ENCODE results near the gene TAF4. TPM values are rescaled to one million over a fixed set of nuclear protein-coding genes. Genes with fewer than 3 reads are reported as not detected.

The TAF4 gene
- total RNA-seq, 2 donors from 2014 or later: 12.7 to 29.0 TPM

GRCh38 chr20:62002882-62003480 is 62.7 kb downstream of the TAF4 start:
- Histone ChIP-seq H3K9me3 (no peaks in the 10 kb centered on the region), H3K4me1 (peaks cover 15% of the 10 kb centered on the region), H3K4me3 (no peak overlapping the region), H3K36me3 (replicated peaks in 1 of 2; ENCODE audit: insufficient read depth in 1 of 2, low read depth in 2 of 2) (peaks cover 7 to 31% of the 10 kb centered on the region in 2 donors), H3K27ac (peak overlapping the region in 3 of 4 donors; percentile 23 to 59 (median 39)), H3K27me3 (no peaks in the 10 kb centered on the region)
- 52 to 56% methylated on average over 18 of the region's 18 CpGs for WGBS, 2 donors
- ATAC-seq: peak; percentile 69
- TF ChIP-seq CTCF (IDR thresholded peaks at IDR 0.05) (no peak), POLR2A (IDR thresholded peaks at IDR 0.05) (no peak)
- intact Hi-C loops (cut with DNase I): no loop called here
- peak; percentile 47 to 76 (median 72) for DNase-seq

GRCh38 chr20:62001178-62001715 is 64.4 kb downstream of the TAF4 start:
- DNase-seq (no peak), ATAC-seq (no peak)
- Histone ChIP-seq H3K36me3 (replicated peaks in 1 of 2; ENCODE audit: insufficient read depth in 1 of 2, low read depth in 2 of 2) (peaks cover 7 to 26% of the 10 kb centered on the region in 2 donors), H3K9me3 (no peaks in the 10 kb centered on the region), H3K4me3 (no peak overlapping the region), H3K4me1 (peaks cover 15% of the 10 kb centered on the region), H3K27me3 (no peaks in the 10 kb centered on the region), H3K27ac (no peak overlapping the region)
- TF ChIP-seq POLR2A (IDR thresholded peaks at IDR 0.05) (no peak), CTCF (IDR thresholded peaks at IDR 0.05) (no peak)
- intact Hi-C loops (cut with DNase I): no loop called here
- 91 to 93% methylated on average over 5 to 18 of the region's 18 CpGs for WGBS, 2 donors

GRCh38 chr20:61998343-61999121 is 67.1 kb downstream of the TAF4 start:
- DNase-seq: no peak
- Histone ChIP-seq H3K36me3 (replicated peaks in 1 of 2; ENCODE audit: insufficient read depth in 1 of 2, low read depth in 2 of 2) (peaks cover 7 to 25% of the 10 kb centered on the region in 2 donors), H3K27ac (no peak overlapping the region), H3K4me1 (peaks cover 9% of the 10 kb centered on the region), H3K4me3 (no peak overlapping the region), H3K27me3 (no peaks in the 10 kb centered on the region), H3K9me3 (no peaks in the 10 kb centered on the region)
- no peak for ATAC-seq
- intact Hi-C loops (cut with DNase I): no loop called here
- 90 to 92% methylated on average over 19 of the region's 19 CpGs for WGBS, 2 donors
- TF ChIP-seq POLR2A (IDR thresholded peaks at IDR 0.05): no peak
- no peak for TF ChIP-seq CTCF (IDR thresholded peaks at IDR 0.05)

GRCh38 chr20:61997891-61998290 is 67.8 kb downstream of the TAF4 start:
- H3K36me3 ChIP-seq (replicated peaks in 1 of 2; ENCODE audit: insufficient read depth in 1 of 2, low read depth in 2 of 2): peaks cover 7 to 23% of the 10 kb centered on the region in 2 donors
- H3K27me3 ChIP-seq: no peaks in the 10 kb centered on the region
- ATAC-seq (no peak), DNase-seq (no peak)
- 70 to 86% methylated on average over 10 of the region's 10 CpGs for WGBS, 2 donors
- intact Hi-C loops (cut with DNase I): no loop called here
- H3K9me3 ChIP-seq: no peaks in the 10 kb centered on the region
- H3K4me3 ChIP-seq: no peak overlapping the region
- H3K4me1 ChIP-seq: peaks cover 4% of the 10 kb centered on the region
- no peak overlapping the region for H3K27ac ChIP-seq
- no peak for TF ChIP-seq CTCF (IDR thresholded peaks at IDR 0.05)
- TF ChIP-seq POLR2A (IDR thresholded peaks at IDR 0.05): no peak

Data from body of pancreas (tissue), 4 donors.